Stimulated activated CD4-positive, alpha-beta T cell treated with anti-CD3 and anti-CD28 coated beads, Interleukin-12 subunit alpha, Interleukin-12 subunit beta, amount 100 ng/mL, for 4 hours (primary cell): Measurements from ENCODE around the gene ABCA1.
"Not testable (repeated sequence)": the region's sequence is repeated elsewhere in the genome, so short reads cannot be mapped to it uniquely, and the experiment has no call there.

ENCODE experiments used
- DNase-seq: peaks from one replicate; pipeline ENCODE4 v3.0.0-alpha.2; 2020

Gene ABCA1

DNA sequence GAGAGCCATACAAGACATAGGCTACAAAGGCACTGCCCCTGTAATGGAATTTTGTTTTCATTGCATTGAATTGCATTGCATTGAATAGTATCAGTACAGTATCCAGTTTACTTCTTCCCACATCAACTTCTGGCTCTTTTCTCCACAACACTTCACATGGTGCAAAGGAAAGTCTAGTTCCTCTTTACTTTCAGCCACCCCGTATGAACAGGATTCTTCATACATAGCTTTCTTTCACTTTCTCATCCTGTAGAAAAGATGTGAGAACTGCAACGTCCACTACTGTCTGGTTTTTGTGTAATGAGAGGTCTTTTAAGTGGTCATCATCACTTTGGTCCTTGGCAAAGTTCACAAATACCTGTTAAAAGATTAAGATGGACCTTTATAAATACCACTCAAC, 143.9 kb downstream of the ABCA1 start:
- no peak for DNase-seq

DNA sequence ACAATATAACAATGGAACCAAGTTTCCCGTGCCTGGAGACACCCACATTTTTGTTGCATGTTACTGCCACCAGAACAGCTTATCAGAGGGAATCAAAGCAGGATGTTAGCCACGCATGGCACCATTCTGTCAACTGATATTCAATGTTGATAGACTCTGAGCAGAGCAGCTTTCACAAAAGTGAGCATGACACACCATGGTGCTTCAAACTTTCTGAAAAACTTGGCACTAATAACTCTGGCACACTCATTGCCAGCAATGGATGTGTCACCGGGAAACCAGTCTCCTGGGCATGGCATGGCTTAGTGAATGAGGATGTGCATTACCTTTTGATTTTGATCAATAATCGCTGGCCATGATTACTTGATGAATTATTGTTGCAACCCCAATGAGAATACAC, 144.4 kb downstream of the ABCA1 start:
- DNase-seq, result no peak

DNA sequence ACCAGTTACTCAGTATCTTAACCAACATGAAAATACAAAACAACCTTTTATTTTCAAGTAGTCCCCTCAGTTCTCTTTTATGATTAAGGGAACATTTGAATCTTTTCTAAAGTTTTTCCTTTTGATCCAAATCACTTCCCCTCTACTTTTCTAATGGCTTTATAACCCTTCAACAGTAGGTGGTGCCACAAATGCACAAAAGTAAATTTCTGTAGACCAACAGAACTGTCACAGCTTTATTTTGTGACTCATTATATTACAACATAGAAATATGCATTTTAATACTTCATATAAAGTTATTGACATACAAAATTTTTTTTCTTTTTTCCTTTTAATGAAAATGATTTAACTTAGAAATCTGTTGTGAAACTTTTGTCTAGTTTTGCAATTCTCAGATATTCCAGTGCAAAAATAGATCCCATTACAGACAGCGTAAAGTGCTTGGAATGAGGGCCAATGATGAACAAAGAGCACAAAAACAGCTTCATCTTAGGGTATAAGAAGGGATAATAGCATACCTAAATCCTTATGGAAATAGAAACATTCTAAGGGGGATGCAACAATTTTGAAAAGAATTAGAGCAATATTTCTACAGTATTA, 147.1 kb downstream of the ABCA1 start:
- no peak for DNase-seq

DNA sequence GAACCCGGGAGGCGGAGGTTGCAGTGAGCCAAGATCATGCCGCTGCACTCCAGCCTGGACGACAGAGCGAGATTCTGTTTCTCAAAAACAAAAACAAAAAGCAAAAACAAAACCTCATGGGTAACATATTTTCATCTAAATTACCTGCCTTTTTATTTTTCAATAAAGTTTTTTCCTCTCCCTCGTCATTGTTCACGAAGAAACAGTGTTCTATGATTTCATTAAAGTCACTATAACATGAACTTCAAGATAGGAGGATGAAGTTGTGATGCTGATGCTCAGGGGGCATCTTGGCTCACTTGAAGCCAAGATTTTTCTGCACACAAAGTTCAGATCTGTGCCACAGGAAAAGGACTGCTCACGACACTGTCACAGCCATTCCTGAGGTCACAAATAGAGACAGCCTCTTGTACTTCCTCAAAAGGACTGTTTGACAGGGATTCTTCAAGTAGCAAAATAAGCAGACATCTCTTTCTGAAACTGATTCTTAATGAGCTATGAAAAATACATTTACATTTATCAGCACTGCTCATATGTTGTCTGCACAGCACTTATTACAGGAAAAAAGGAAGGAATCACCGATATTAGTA, 147.9 kb downstream of the ABCA1 start:
- no peak for DNase-seq

DNA sequence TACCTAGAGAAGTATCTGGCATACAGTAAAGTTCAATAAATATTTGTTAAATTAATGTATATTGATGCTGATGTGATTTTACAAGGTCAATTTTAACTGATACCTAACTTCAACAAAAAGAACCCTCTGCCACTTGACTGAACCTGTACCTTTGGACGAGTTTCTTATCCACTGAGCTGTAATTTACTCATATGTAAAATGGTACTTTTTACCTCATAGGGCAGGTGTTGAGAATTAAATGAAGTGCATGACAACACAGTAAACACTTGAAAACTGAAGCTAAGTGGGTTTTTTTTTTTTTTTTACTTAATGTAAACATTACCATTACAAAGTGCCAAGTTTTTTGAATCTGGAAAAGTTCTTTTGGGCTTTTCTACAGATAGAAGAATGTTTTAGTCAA, 148.6 kb downstream of the ABCA1 start:
- DNase-seq, result no peak

DNA sequence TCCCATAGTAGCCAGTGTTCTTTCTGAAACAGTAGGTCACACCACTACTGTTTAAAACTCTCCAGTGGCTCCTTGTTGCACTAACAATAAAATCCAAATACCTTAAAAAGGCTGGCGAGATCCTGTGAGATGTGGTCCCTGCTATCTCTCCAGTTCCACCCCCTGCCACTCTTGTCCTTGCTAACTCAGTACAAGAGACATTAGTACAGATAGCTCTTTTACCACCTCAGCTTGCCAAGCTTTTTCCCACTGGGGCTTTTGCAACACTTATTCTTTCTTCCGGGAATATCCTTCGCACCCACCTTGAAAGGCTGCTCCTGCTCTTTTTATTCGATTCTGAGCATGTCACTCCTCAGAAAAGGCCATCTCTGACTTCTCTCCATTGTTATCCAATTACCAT, 149.2 kb downstream of the ABCA1 start:
- DNase-seq, result no peak

- no peak for DNase-seq
Observed at GRCh38 chr9:104776797-104777196, 151.2 kb downstream of the ABCA1 start.

DNA sequence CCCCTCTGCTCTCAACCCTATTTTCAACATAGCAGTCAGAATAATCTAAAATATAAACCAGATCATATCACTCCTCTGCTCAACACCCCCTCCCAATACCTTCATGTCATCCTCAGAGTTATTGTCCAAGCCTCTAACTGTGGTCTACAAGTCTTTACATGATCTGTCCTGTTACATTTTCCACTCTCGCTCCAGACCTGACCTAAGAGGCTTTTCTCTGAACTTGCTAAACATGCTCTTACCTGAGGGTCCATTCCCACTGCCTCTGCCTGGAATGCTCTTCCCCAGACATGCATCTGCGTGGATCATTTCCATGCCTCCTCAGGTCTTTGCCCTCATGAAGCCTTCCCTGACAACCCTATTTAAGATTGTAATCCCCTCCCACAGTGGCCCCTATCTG, 152.0 kb downstream of the ABCA1 start:
- DNase-seq, result no peak

- DNase-seq, result no peak
Observed at GRCh38 chr9:104775574-104775936, 152.4 kb downstream of the ABCA1 start.

DNA sequence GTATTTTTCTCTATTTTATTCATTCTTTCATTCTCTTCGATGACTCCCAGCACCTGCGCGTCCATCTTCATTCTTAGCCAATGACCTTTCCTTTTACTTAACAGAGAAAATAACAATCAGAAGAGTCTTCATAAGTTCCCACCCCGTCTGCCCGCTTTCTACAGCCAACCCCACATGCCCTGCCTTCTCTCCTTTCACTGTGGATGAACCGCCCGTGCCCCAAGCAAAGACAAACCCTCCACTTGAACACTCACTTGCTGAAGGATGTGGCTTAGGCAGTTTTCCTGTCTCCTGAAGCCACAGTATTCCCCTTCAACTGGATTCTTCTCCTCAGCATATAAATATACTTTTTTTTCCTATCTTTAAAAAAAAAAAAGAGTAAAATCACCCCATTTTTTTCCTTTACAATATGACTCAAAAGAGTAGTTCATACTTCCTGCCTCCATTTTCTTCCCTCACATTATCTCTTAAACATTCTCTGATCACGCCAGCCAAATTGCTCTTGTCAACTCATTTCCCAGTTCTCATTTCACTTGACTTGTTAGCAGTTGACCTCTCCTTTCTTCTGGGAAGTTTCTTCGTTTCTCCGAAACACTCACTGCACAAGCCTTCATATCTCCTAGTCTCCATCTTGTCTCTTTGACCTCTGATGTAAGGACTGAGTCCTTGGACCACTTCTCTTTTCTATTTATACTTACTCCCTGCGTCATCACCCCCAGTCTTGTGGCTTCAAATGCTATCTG, 153.0 kb downstream of the ABCA1 start:
- no peak for DNase-seq

- DNase-seq, result no peak
Observed at GRCh38 chr9:104774132-104774531, 153.8 kb downstream of the ABCA1 start.

GRCh38 chr9:104772714-104773510, 155.0 kb downstream of the ABCA1 start:
- DNase-seq, result no peak

DNA sequence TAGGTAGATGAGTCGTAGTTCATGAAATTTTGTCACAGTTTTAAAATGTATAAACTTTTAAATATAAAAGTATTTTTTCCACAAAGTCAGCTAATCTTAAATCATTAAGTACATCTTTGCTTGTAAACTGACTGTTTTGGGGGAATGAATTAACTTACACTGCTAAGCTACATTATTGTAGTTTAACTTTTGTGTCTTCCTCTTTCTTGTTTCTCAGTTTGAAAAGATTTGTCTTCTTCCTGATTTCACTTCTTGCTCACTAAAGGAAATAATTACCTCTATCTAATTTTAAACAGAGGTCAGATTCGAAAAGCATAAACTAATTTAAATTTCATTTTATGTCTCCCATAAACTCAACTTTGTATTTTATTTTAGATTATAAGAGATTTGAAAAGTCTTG, 158.3 kb downstream of the ABCA1 start:
- no peak for DNase-seq

DNA sequence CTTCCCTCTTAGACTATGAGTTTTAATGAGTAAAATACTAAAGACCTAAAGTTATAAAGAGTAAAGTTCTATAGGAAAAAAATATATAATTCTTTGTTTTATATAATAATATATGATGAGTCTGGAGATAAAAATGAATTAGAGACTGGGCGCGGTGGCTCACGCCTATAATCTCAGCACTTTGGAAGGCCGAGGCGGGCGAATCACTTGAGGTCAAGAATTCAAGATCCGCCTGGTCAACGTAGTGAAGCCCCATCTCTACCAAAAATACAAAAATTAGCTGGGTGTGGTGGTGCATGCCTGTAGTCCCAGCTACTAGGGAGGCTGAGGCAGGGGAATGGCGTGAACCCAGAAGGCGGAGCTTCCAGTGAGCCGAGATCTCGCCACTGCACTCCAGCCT, 158.9 kb downstream of the ABCA1 start:
- not testable (repeated sequence) for DNase-seq

GRCh38 chr9:104767507-104767906, 160.4 kb downstream of the ABCA1 start:
- DNase-seq, result no peak

DNA sequence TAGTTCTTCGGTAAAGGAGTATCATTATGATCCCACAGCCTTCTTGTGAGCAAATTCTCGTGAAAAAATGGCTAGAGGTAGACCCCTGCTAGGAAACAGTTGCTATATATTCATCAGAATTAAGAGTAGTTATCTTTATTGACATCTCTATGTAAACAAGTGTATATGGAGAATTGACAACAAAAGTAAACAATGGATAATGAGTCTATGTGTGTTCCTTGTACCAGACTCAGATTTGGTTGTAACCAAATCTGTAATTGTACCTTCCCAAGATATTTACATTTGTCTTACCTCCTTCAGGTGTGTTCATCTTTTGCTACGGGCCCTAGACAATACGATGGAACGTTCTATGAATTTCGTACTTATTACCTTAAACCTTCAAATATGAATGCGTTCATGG, 161.9 kb downstream of the ABCA1 start:
- DNase-seq, result no peak

DNA sequence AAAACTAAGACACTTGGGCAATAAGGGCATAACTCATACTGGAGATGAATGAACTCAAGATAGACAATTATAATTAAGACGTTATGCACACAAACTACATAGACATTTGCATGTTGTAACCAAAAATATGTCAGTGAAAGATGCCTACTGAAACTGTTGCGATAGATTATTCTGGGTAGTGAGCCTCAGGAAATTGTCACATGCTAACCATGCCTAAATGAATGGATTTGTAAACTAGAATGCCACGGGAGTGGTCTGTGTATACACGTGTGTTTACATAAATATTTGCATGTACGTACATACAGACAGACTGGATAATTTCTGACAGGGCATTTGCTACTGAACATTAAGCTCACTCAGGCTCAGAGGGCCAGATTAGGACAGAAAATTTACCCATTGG, 162.8 kb downstream of the ABCA1 start:
- DNase-seq, result no peak

- no peak for DNase-seq
Observed at GRCh38 chr9:104758974-104759373, 169.0 kb downstream of the ABCA1 start.

- no peak for DNase-seq
Observed at GRCh38 chr9:104750185-104750767, 177.7 kb downstream of the ABCA1 start.

- no peak for DNase-seq
Observed at GRCh38 chr9:104748359-104749031, 179.5 kb downstream of the ABCA1 start.

DNA sequence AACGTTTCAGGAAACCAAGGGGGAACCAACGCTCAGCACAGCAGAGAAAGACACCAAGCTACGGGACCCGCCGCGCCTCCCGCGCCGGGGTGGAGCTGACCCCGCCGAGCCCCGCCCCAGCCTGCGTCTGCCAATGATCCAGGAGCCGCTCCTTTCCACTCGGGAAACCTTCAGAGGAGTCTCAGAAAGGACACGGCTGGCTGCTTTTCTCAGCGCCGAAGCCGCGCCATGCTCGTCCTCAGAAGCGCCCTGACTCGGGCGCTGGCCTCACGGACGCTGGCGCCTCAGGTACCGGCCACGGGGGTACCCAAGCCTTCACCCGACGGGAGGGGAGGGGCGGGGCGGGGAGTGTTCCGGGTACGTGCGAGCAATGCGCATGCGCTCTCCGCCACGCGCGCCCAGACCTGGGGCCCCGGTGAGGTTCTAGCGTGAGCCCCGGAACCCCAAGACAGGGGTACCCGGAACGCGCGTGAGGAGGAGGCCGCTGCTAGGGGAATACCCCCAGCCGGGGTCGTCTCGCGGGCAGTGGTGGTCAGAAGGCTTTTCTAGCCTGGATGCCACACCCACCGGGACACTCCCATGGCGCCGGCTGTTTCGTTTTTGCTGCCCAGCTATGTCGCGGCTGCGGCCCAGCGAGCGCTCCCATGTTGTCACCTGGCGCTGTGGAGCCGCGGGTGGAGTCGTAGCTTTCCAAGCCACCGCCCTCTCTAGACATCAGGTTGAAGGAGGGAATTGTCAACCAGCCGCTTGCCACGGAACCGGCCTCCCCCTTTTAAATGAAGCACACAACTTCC, 180.2 kb downstream of the ABCA1 start, which contains the start of gene NIPSNAP3A:
NIPSNAP3A (plus strand) TSS at position 119 of the 794 bp plus-strand sequence; CDS start at position 229, 110 bp downstream.
- DNase-seq, result peak; percentile 83

GRCh38 chr9:104747245-104747564, 180.8 kb downstream of the ABCA1 start:
- DNase-seq, result no peak
